ENCODE results near the gene YPEL1. TPM values are rescaled to one million over a fixed set of nuclear protein-coding genes. Genes with fewer than 3 reads are reported as not detected.

The YPEL1 gene
- total RNA-seq, 2 donors from 2014 or later = 1.2 to 1.8 TPM

Small RNAs within 50 kb of the gene (microRNA-seq; reads per million reads assigned to microRNA genes)
- gene MIR130B (ENCODE audit: borderline microRNAs expressed in 2 of 2) (105 to 199 reads per million in 2 donors), gene MIR301B (ENCODE audit: borderline microRNAs expressed in 2 of 2) (0.26 to 1.6 reads per million in 2 donors)

Other genes with a start within 250 kb of the YPEL1 start
- gene RIMBP3C, start 184.3 kb downstream of the YPEL1 start, total RNA-seq = under 1 TPM in 1 of 2 donors, not detected in 1; 0.14 TPM
- gene UBE2L3, start 168.1 kb downstream of the YPEL1 start, total RNA-seq = 10 to 100 TPM; 36.2 to 36.8 TPM
- gene YDJC, start 105.8 kb downstream of the YPEL1 start, total RNA-seq = 1 to 10 TPM; 7.1 to 8.5 TPM
- gene CCDC116, start 103.0 kb downstream of the YPEL1 start, total RNA-seq = under 1 TPM; 0.23 to 0.38 TPM
- 10 to 100 TPM; 27.8 to 33.1 TPM for gene SDF2L1, start 93.5 kb downstream of the YPEL1 start, total RNA-seq
- 10 to 100 TPM; 28.9 to 29.5 TPM for gene PPIL2, start 69.8 kb downstream of the YPEL1 start, total RNA-seq
- gene MAPK1, start 131.9 kb upstream of the YPEL1 start, total RNA-seq = 100 to 1,000 TPM; 138 to 141 TPM
- 10 to 100 TPM; 39.4 to 55.8 TPM for gene PPM1F, start 217.1 kb upstream of the YPEL1 start, total RNA-seq
- gene TOP3B, start 247.0 kb upstream of the YPEL1 start, total RNA-seq = 10 to 100 TPM; 15.2 to 19.3 TPM